Liver (tissue), 3 donors: Measurements from ENCODE around the gene SHF.

Source experiments
- EGR1 ChIP-seq, 2 donors: IDR thresholded peaks; 2 replicates each; pipeline ENCODE4 v1.6.1; 2016 to 2018; ENCODE audit warnings: antibody characterized with exemption in 2 of 2, low read depth in 2 of 2
- FOXA1 ChIP-seq: IDR thresholded peaks from 2 replicates; pipeline ENCODE4 v1.6.1; 2016; ENCODE audit warnings: antibody characterized with exemption
- GABPA ChIP-seq, 2 donors: IDR thresholded peaks in 1 of 2; conservative IDR thresholded peaks in 1 of 2; 2 replicates each; pipeline ENCODE4 v1.6.1; 2016; ENCODE audit warnings: antibody characterized with exemption in 2 of 2, mild to moderate bottlenecking in 1 of 2, moderate library complexity in 1 of 2
- HNF4G ChIP-seq: IDR thresholded peaks from 2 replicates; pipeline ENCODE4 v1.6.1; 2016; ENCODE audit warnings: antibody characterized with exemption
- JUND ChIP-seq, 2 donors: IDR thresholded peaks; 2 replicates each; pipeline ENCODE4 v1.6.1; 2016; ENCODE audit warnings: antibody characterized with exemption in 2 of 2
- RAD21 ChIP-seq, 2 donors: IDR thresholded peaks; 2 replicates each; pipeline ENCODE4 v1.6.1; 2016; ENCODE audit warnings: antibody characterized with exemption in 2 of 2, mild to moderate bottlenecking in 2 of 2
- SP1 ChIP-seq: IDR thresholded peaks from 2 replicates; pipeline ENCODE4 v1.6.1; 2018; ENCODE audit warnings: antibody characterized with exemption, mild to moderate bottlenecking
- YY1 ChIP-seq: IDR thresholded peaks from 2 replicates; pipeline ENCODE4 v1.6.1; 2016; ENCODE audit warnings: antibody characterized with exemption, mild to moderate bottlenecking
- TF ChIP-seq, protein P1 (sequence below): fragments of 150-350 bp; IDR thresholded peaks from 2 replicates; pipeline ENCODE4 v1.5.1; 2017; ENCODE audit warnings: improper control_type of control experiment, low read depth, low read length; ENCODE audit not compliant: missing input control
- TF ChIP-seq, protein P2 (sequence below): IDR thresholded peaks from 2 replicates; pipeline ENCODE4 v1.6.1; 2016; ENCODE audit warnings: antibody characterized with exemption
- TF ChIP-seq, protein P3 (sequence below): IDR thresholded peaks from 2 replicates; pipeline ENCODE4 v1.6.1; 2016; ENCODE audit warnings: antibody characterized with exemption, mild to moderate bottlenecking
- TF ChIP-seq, protein P4 (sequence below): IDR thresholded peaks from 2 replicates; pipeline ENCODE4 v1.6.1; 2016; ENCODE audit warnings: antibody characterized with exemption
- donor health status: healthy.
- donor health status: healthy.

DNA sequence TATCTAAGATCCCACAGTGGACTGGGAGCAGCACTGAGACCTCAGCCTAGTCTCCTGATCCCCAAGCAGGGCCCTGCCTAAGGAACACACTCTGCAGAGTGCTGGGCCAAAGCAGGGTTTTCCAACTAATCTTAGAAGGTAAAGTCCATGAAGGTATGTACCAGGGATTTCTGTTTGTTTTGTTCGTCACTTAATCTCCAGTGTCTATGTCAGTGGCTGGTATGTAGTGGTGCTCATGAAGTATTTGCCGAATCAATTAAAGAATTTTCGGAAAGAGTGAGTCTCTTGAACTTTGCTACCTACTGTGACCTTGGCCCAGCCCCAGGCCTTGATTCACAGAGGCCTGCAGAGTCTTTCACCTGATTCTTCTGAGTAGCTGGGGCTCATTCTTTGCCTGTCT lies 56.3 kb downstream of the SHF start:
- TF ChIP-seq, protein P1, sequence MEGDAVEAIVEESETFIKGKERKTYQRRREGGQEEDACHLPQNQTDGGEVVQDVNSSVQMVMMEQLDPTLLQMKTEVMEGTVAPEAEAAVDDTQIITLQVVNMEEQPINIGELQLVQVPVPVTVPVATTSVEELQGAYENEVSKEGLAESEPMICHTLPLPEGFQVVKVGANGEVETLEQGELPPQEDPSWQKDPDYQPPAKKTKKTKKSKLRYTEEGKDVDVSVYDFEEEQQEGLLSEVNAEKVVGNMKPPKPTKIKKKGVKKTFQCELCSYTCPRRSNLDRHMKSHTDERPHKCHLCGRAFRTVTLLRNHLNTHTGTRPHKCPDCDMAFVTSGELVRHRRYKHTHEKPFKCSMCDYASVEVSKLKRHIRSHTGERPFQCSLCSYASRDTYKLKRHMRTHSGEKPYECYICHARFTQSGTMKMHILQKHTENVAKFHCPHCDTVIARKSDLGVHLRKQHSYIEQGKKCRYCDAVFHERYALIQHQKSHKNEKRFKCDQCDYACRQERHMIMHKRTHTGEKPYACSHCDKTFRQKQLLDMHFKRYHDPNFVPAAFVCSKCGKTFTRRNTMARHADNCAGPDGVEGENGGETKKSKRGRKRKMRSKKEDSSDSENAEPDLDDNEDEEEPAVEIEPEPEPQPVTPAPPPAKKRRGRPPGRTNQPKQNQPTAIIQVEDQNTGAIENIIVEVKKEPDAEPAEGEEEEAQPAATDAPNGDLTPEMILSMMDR, result no peak
- TF ChIP-seq, protein P2, sequence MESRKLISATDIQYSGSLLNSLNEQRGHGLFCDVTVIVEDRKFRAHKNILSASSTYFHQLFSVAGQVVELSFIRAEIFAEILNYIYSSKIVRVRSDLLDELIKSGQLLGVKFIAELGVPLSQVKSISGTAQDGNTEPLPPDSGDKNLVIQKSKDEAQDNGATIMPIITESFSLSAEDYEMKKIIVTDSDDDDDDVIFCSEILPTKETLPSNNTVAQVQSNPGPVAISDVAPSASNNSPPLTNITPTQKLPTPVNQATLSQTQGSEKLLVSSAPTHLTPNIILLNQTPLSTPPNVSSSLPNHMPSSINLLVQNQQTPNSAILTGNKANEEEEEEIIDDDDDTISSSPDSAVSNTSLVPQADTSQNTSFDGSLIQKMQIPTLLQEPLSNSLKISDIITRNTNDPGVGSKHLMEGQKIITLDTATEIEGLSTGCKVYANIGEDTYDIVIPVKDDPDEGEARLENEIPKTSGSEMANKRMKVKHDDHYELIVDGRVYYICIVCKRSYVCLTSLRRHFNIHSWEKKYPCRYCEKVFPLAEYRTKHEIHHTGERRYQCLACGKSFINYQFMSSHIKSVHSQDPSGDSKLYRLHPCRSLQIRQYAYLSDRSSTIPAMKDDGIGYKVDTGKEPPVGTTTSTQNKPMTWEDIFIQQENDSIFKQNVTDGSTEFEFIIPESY, result no peak
- TF ChIP-seq JUND (IDR thresholded peaks at IDR 0.05), result no peak
- no peak for TF ChIP-seq GABPA (IDR thresholded peaks at IDR 0.05 in 1 of 2, conservative IDR thresholded peaks at IDR 0.05 in 1 of 2)
- TF ChIP-seq, protein P3, sequence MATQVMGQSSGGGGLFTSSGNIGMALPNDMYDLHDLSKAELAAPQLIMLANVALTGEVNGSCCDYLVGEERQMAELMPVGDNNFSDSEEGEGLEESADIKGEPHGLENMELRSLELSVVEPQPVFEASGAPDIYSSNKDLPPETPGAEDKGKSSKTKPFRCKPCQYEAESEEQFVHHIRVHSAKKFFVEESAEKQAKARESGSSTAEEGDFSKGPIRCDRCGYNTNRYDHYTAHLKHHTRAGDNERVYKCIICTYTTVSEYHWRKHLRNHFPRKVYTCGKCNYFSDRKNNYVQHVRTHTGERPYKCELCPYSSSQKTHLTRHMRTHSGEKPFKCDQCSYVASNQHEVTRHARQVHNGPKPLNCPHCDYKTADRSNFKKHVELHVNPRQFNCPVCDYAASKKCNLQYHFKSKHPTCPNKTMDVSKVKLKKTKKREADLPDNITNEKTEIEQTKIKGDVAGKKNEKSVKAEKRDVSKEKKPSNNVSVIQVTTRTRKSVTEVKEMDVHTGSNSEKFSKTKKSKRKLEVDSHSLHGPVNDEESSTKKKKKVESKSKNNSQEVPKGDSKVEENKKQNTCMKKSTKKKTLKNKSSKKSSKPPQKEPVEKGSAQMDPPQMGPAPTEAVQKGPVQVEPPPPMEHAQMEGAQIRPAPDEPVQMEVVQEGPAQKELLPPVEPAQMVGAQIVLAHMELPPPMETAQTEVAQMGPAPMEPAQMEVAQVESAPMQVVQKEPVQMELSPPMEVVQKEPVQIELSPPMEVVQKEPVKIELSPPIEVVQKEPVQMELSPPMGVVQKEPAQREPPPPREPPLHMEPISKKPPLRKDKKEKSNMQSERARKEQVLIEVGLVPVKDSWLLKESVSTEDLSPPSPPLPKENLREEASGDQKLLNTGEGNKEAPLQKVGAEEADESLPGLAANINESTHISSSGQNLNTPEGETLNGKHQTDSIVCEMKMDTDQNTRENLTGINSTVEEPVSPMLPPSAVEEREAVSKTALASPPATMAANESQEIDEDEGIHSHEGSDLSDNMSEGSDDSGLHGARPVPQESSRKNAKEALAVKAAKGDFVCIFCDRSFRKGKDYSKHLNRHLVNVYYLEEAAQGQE, result no peak
- no peak for TF ChIP-seq YY1
- no peak for TF ChIP-seq RAD21 (IDR thresholded peaks at IDR 0.05)
- TF ChIP-seq SP1, result no peak
- TF ChIP-seq FOXA1, result no peak
- TF ChIP-seq, protein P4, sequence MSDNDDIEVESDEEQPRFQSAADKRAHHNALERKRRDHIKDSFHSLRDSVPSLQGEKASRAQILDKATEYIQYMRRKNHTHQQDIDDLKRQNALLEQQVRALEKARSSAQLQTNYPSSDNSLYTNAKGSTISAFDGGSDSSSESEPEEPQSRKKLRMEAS, result no peak
- no peak for TF ChIP-seq EGR1 (IDR thresholded peaks at IDR 0.05; ENCODE audit: low read depth in 2 of 2)
- TF ChIP-seq HNF4G, result no peak
